RPMI7951 (cell line): ENCODE results near the gene ALPL. TPM values are rescaled to one million over a fixed set of nuclear protein-coding genes. Genes with fewer than 3 reads are reported as not detected.
A peak's percentile ranks its signal among the peaks of the same experiment; 100 is the strongest.

Source experiments
- DNase-seq: peaks from one replicate; pipeline ENCODE4 v3.0.0-alpha.2; 2012; ENCODE audit warnings: low read depth
- total RNA-seq: library from RNA; depleted of rRNA; stranded (reverse); fragments of >200 nt; shearing (Covaris generic); gene quantifications from 2 replicates; pipeline ENCODE4 v1.2.3, GENCODE V29; 2014

ALPL gene
- total RNA-seq, 1 experiment from 2014 or later = 1.3 TPM

GRCh38 chr1:21598904-21599303, 89.7 kb downstream of the ALPL start:
- no peak for DNase-seq

- DNase-seq = no peak
Observed at GRCh38 chr1:21599402-21599801, 90.2 kb downstream of the ALPL start.

GRCh38 chr1:21601278-21602048, 92.2 kb downstream of the ALPL start:
- no peak for DNase-seq

GRCh38 chr1:21603177-21604138, 94.2 kb downstream of the ALPL start:
- DNase-seq = no peak

- DNase-seq = peak; percentile 49
Observed at GRCh38 chr1:21604208-21604957, 95.2 kb downstream of the ALPL start.

DNA sequence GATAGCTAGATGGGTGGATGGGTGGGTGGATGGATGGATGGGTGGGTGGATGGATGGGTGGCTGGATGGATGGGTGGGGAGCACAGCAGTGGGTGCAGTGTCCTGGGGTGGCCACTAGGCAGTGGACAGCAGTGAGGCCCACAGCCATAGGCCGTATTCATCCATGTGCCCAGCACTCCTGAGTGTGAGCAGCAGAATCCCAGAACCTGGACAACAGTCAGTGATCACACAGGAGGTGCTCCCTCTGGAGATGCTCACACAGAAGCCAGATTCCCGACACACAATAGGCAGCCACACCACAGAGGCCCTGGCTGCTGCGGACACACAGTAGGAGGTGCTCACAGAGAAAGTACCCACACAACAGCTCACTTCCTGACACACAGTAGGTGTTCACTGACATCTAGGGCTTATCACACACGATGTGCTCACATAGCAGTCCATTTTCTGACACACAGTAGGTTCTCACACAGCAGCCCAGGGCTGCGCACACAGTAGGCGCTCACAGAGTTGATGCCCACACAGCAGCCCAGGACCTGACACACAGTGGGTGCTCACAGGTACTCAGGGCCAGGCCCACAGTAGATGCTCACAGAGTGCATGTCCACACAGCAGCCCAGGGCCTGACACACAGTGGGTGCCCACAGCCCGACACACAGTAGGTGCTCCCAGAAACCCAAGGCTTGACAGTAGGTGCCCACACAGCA, 95.9 kb downstream of the ALPL start:
- no peak for DNase-seq

DNA sequence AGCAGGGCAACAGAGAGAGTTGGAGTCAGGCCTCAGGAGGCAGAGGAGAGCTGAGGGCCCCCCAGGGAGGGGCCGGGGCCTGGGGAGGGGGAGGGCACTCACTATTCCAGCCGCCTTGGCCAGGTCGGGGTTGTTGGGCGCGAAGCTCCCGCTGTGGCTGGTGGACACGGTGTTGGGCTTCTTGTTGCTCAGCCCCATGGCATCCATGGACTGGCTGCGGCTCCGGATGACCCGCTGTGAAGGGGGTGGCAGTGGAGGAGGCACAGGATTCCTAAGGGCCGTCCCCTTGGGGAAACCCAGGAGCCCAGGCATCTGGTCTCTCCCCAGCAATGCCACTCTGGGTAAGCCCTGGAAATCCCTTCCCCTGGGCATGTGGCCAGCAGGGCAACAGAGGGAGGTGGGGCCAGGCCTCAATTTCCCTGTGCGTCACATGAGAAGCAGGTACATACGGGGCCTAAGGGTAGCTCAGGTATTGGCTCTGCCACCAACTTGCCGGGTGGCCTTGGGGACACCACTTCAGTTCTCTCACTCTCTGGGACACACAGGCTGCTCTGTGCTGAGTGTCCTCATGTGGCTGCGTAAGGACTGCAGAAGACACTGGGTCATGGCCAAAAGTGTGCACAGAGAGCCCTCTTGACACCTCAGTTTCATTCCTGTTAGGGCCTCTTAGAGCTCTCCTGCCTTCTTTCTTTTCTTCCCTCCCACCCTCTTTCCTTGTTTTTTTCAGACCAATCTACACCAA, 96.9 kb downstream of the ALPL start:
- no peak for DNase-seq

- peak; percentile 23 for DNase-seq
Observed at GRCh38 chr1:21607549-21608529, 98.6 kb downstream of the ALPL start.

GRCh38 chr1:21608798-21609197, 99.6 kb downstream of the ALPL start:
- no peak for DNase-seq

DNA sequence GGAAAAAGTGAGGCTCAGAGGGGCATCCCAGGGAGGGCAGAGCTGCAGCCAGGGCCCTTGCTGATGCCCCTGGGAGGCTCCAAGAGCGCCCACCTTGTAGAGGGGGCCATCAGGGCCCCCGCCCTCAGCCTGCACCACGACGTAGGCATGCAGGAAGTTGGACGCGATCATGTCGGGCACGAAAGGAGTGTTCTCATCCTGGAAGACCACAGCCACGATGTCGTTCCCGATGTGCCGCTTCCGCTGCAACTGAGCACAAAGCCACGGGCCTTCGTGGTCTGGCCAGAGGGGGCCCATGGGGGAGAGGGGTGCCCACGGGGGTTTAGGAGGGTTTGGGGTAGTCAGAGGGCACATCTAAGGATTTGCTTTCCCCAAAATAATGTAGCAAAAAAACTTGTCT, 100.8 kb downstream of the ALPL start:
- DNase-seq = no peak

GRCh38 chr1:21610989-21611785, 102.0 kb downstream of the ALPL start:
- no peak for DNase-seq

DNA sequence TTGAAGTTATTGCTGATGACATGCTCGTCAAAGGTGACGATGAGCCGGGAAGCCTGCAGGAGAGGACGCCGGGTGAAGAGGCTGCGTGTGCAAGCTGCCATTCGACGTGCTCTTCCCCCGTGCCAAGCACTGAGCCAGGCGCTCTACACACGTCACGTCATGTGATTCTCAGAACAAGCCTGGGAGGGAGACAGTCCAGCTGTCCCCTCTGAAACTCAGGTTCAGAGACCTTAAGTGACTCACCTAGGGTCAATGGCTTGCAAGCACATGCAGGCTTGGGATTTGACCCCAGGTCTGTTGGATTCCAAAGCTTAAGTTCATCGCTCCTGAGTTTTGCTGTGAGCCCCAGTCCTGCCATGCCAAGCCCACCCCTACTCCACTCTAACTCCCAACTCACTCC, 102.8 kb downstream of the ALPL start:
- no peak for DNase-seq

GRCh38 chr1:21613072-21613867, 104.0 kb downstream of the ALPL start:
- no peak for DNase-seq

DNA sequence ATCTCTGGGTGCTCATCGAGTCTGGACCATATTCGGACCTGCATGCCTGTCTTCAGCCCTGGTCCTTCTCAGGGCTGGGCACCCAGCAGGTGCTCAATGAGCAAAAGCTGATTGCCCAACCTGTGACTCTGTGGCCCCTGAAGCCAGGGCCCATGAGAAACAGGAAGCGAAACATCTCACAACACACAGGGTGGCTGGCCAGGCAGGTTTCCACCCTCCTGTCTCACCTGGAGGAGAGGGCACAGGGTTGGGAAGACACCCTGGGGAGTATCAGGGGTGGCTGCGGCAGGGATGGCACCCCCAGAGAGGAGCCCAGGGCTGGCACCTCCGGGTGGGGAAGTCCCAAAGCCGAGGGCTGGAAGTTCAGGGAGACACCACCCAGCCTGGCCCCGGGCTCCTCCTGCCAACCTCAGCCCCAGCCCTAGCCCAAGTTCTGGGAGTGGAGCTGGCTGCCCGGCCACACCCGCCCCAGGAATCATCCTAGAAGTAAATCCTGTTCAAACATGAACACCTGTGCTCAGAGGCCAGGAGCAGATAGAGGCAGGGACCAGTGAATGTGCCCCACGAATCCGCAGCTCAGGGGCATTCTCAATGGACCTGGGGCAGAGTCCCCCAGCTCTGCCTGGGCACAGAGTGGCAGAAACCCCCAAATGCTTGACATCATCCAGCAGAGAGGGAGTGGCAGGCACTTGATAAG, 105.3 kb downstream of the ALPL start:
- no peak for DNase-seq

GRCh38 chr1:21616372-21616771, 107.1 kb downstream of the ALPL start:
- no peak for DNase-seq

- no peak for DNase-seq
Observed at GRCh38 chr1:21617126-21617738, 108.0 kb downstream of the ALPL start.

DNA sequence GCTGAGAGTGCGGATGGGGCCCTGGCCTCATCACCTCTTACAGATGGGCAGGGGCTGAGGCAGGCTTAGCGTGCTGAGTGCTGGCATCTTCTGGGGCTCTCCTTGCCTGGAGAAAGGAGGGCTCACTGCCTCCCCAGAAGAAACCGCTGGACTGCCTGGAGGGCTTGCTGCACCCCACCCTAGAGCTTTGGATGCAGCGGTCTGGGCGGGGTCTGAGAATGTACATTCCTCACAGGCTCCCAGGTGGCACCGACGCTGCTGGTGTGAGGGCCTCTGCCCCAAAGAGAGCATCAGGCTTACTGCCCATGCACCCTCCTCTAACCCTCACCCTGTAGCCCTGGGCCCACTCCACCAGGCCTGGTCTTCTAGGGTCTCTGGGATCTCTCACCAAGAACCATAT, 108.8 kb downstream of the ALPL start:
- DNase-seq = no peak
